ENCODE results near the gene KLHL29. TPM values are rescaled to one million over a fixed set of nuclear protein-coding genes. Genes with fewer than 3 reads are reported as not detected.
A peak's percentile ranks its signal among the peaks of the same experiment; 100 is the strongest.

KLHL29 gene
- total and polyA plus RNA-seq, 5 donors = 1.7 to 4.0 (median 2.0) TPM

DNA sequence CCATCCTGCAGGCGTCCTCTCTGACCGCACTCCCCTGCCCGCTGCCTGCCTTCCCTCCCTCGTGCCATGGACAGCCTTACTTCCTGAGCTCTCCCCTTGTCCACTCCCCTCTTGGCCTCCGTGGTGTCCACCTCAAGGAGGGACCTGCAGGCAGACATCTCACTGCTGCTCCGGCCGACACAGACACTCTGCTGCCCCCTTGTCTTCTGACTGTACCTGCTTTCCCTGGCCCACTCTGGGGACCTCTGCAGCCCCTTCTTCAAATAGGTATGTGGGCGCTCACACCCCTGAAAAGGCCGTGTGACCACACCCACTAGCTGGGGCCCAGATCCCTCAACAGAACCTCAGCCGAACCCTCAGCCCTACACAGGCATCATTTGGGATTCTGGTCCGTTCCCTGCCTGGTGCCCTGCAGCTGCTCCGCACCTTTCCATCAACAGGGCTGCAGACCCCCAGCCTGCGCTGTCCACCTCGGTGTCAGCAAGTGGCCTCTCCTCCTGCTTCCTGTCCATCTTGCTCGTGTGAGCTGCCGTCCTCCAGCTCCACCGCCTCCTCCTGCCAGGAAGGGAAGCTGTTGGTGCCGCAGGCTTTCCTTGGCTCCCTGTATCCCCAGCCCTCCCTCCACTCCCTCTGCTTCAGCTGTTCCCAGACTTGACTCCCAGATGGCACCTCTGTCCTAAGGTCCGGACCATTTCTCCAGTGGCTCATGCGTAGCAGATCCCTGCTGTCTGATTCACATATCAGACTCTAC, 94.1 kb downstream of the KLHL29 start:
- no peak overlapping the region for H3K4me3 ChIP-seq (ENCODE audit: low read length)
- DNase-seq = no peak
- H3K27me3 ChIP-seq (ENCODE audit: control insufficient read depth, insufficient read depth) = no peaks in the 10 kb centered on the region
- intact Hi-C loops (cut with DNase I) = no loop called here
- no peaks in the 10 kb centered on the region for H3K4me1 ChIP-seq (ENCODE audit: control insufficient read depth, insufficient read depth, low read length)
- H3K9me3 ChIP-seq (ENCODE audit: control insufficient read depth, low read length) = no peaks in the 10 kb centered on the region
- no peak overlapping the region for H3K27ac ChIP-seq (ENCODE audit: low read length)
- no peak for ATAC-seq
- WGBS = 76% methylated on average over 20 of the region's 20 CpGs

DNA sequence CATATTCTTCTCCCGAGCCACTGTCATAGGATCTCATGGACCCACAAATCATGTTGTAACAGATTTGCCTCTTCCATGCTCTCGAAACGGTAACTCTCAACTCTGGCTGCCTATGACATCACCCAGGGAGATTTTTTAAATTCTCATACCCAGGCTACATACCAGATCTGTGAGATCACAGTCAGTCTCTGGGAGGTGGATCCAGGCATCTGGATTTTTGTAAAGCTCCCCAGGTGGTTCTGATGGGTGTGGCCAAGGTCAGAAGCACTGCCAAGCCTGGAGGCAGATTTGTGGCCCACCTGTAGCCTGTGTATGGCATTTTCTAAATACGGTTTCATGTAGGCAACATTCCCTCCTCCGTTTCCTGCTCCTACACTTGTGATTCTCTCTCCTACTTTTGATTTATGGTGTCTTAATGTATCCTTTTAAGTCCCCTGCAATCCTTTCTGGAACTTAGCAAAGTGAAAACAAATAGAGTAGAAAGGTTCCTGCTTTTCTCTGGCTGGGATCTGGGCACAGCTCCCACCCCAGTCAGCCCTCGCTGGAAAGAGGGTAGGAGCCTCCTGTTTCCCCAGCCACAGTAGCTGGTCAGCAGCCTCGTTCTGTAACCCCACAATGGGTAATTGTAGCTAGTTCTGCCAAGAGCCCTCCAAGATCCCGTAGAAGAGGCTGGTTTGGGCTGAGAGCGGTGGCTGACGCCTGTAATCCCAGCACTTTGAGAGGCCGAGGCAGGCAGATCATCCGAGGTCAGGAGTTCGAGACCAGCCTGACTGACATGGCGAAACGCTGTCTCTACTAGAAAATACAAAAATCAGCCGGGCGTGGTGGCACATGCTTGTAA, 96.2 kb downstream of the KLHL29 start:
- intact Hi-C loops (cut with DNase I) = no loop called here
- no peak for ATAC-seq
- no peak overlapping the region for H3K4me3 ChIP-seq (ENCODE audit: low read length)
- no peak for DNase-seq
- H3K27ac ChIP-seq (ENCODE audit: low read length) = no peak overlapping the region
- H3K4me1 ChIP-seq (ENCODE audit: control insufficient read depth, insufficient read depth, low read length) = no peaks in the 10 kb centered on the region
- H3K27me3 ChIP-seq (ENCODE audit: control insufficient read depth, insufficient read depth) = no peaks in the 10 kb centered on the region
- 71% methylated on average over 17 of the region's 17 CpGs for WGBS
- H3K9me3 ChIP-seq (ENCODE audit: control insufficient read depth, low read length) = no peaks in the 10 kb centered on the region

DNA sequence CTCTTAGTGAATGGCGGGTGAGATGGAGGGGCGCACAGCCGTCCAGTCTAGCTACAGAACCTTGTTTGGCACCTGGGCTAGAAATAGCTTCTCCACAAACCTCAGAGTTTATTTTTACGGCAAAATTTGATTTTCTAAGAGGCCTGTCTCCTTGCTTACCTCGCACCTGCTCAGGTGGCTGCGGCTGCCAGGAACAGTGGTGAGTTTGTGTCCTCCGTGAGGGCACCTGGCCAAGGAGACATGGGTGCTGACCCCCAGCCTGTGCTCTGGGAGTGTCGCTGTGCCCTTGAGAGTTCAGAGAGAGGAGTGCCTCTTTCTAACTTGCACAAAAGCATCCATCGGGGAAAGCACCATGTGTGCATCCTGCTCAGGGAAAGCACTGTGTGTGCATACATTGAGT, 97.2 kb downstream of the KLHL29 start:
- Histone ChIP-seq H3K4me1 (ENCODE audit: control insufficient read depth, insufficient read depth, low read length) (no peaks in the 10 kb centered on the region), H3K4me3 (ENCODE audit: low read length) (no peak overlapping the region), H3K27me3 (ENCODE audit: control insufficient read depth, insufficient read depth) (no peaks in the 10 kb centered on the region), H3K27ac (ENCODE audit: low read length) (no peak overlapping the region), H3K9me3 (ENCODE audit: control insufficient read depth, low read length) (no peaks in the 10 kb centered on the region)
- ATAC-seq (no peak), DNase-seq (no peak)
- WGBS = 90% methylated on average over 9 of the region's 9 CpGs
- intact Hi-C loops (cut with DNase I) = no loop called here

DNA sequence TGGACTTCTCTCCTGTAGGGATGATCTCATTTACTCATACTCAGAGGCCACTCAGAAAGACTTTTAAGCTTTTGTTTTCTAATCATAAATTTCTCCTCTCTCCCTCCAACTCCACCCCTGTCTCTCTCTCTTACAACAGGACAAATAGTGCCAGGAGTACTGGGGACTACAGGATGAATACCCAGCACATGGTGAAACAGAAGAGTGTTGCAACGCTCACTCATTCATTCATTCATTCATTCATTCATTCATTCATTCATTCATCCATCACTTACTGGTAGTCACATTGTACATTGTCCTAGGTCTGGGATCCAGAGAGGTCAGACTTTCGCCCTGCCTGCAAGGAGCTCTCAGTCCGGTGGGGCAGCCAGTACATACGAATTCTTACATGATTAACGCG, 97.6 kb downstream of the KLHL29 start:
- 93% methylated on average over 6 of the region's 6 CpGs for WGBS
- intact Hi-C loops (cut with DNase I) = no loop called here
- Histone ChIP-seq H3K4me3 (ENCODE audit: low read length) (no peak overlapping the region), H3K27ac (ENCODE audit: low read length) (no peak overlapping the region), H3K9me3 (ENCODE audit: control insufficient read depth, low read length) (no peaks in the 10 kb centered on the region), H3K4me1 (ENCODE audit: control insufficient read depth, insufficient read depth, low read length) (no peaks in the 10 kb centered on the region), H3K27me3 (ENCODE audit: control insufficient read depth, insufficient read depth) (no peaks in the 10 kb centered on the region)
- ATAC-seq (no peak), DNase-seq (no peak)

DNA sequence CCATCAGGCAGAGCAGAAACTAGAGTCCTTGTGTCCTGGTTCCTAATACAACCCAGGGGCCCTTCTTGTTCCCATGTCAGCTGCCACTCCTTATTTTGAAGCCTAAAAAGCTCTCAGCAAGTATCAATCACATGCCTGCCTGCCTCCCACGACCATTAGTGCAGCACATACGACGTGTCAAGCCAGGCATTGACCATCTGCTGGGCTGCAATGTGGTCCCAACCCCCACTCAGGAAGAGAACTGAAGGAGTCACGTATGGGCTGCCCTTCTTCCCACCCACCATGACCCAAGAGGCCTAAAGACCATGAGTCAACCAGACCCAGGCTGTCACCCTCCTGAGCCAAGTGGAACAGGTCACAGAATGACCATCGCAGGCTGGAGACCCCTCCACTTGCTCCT, 98.8 kb downstream of the KLHL29 start:
- intact Hi-C loops (cut with DNase I) = no loop called here
- ATAC-seq = no peak
- 77% methylated on average over 5 of the region's 5 CpGs for WGBS
- no peaks in the 10 kb centered on the region for H3K27me3 ChIP-seq (ENCODE audit: control insufficient read depth, insufficient read depth)
- no peaks in the 10 kb centered on the region for H3K9me3 ChIP-seq (ENCODE audit: control insufficient read depth, low read length)
- no peak for DNase-seq
- no peak overlapping the region for H3K4me3 ChIP-seq (ENCODE audit: low read length)
- no peak overlapping the region for H3K27ac ChIP-seq (ENCODE audit: low read length)
- H3K4me1 ChIP-seq (ENCODE audit: control insufficient read depth, insufficient read depth, low read length) = no peaks in the 10 kb centered on the region

DNA sequence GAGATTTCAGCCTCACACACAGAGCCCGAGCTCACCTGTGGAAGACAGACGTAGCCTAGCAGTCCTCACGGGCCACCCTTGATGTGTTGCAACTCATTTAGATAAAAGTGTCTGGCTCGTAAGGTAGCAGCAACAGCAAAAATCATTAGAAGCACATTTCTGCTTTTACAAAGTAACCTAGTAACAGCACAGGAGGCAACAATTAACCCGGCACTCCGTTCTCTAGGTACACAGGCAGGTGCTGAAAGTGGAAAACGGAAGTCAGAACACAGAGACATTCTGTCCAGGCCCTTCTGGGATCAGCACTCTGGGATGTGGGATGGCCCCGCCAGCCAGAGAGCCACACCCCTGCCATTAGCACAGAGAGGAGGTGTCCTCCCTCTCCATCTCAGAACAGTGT, 99.3 kb downstream of the KLHL29 start:
- ATAC-seq (no peak), DNase-seq (no peak)
- no peaks in the 10 kb centered on the region for H3K27me3 ChIP-seq (ENCODE audit: control insufficient read depth, insufficient read depth)
- H3K4me1 ChIP-seq (ENCODE audit: control insufficient read depth, insufficient read depth, low read length) = no peaks in the 10 kb centered on the region
- intact Hi-C loops (cut with DNase I) = no loop called here
- no peak overlapping the region for H3K4me3 ChIP-seq (ENCODE audit: low read length)
- H3K27ac ChIP-seq (ENCODE audit: low read length) = no peak overlapping the region
- WGBS = 93% methylated on average over 8 of the region's 8 CpGs
- no peaks in the 10 kb centered on the region for H3K9me3 ChIP-seq (ENCODE audit: control insufficient read depth, low read length)

DNA sequence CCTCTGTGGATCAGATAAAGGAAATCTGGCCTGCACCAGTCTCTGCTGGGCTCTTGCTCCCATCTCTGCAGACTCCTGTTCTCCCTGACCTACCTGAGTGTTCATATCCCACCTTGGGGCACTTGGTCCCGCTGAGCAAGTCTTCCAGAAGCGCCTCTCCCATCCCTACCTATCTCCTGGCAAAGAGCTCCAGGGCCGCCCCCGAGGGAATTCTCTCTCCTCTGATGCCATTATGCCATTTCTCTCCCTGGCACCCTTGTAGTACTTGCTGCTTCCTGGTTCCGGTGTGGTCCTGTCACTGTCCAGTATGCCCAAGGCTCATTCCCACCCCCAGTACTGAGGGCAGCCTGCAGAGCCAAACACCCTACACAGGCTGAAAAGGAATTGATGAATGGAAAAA, 99.8 kb downstream of the KLHL29 start:
- DNase-seq (no peak), ATAC-seq (no peak)
- Histone ChIP-seq H3K4me3 (ENCODE audit: low read length) (no peak overlapping the region), H3K9me3 (ENCODE audit: control insufficient read depth, low read length) (no peaks in the 10 kb centered on the region), H3K4me1 (ENCODE audit: control insufficient read depth, insufficient read depth, low read length) (no peaks in the 10 kb centered on the region), H3K27me3 (ENCODE audit: control insufficient read depth, insufficient read depth) (no peaks in the 10 kb centered on the region), H3K27ac (ENCODE audit: low read length) (no peak overlapping the region)
- WGBS = 74% methylated on average over 5 of the region's 5 CpGs
- intact Hi-C loops (cut with DNase I) = no loop called here

DNA sequence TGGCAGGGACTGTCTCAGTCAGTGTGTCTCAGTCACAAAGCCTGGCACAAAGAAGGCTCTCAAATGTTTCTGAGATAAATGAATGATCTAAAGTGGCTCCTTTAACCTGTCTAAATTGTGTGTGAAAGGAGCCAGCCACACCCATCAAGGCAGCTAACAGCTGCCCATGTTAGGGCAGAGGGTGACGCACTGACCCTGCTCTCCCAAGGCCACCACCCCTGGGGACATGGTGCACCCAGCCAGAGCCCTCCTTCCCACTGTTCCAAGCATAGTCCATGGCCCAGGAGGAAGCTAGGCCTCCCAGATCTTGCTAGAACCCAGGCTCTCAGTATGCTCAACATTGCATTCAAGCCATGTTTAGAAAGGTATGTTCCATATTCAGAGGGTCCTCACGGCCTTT, 100.3 kb downstream of the KLHL29 start:
- 91% methylated on average over 2 of the region's 2 CpGs for WGBS
- Histone ChIP-seq H3K27ac (ENCODE audit: low read length) (no peak overlapping the region), H3K4me3 (ENCODE audit: low read length) (no peak overlapping the region), H3K27me3 (ENCODE audit: control insufficient read depth, insufficient read depth) (no peaks in the 10 kb centered on the region), H3K4me1 (ENCODE audit: control insufficient read depth, insufficient read depth, low read length) (no peaks in the 10 kb centered on the region), H3K9me3 (ENCODE audit: control insufficient read depth, low read length) (no peaks in the 10 kb centered on the region)
- intact Hi-C loops (cut with DNase I) = no loop called here
- ATAC-seq = no peak
- no peak for DNase-seq

DNA sequence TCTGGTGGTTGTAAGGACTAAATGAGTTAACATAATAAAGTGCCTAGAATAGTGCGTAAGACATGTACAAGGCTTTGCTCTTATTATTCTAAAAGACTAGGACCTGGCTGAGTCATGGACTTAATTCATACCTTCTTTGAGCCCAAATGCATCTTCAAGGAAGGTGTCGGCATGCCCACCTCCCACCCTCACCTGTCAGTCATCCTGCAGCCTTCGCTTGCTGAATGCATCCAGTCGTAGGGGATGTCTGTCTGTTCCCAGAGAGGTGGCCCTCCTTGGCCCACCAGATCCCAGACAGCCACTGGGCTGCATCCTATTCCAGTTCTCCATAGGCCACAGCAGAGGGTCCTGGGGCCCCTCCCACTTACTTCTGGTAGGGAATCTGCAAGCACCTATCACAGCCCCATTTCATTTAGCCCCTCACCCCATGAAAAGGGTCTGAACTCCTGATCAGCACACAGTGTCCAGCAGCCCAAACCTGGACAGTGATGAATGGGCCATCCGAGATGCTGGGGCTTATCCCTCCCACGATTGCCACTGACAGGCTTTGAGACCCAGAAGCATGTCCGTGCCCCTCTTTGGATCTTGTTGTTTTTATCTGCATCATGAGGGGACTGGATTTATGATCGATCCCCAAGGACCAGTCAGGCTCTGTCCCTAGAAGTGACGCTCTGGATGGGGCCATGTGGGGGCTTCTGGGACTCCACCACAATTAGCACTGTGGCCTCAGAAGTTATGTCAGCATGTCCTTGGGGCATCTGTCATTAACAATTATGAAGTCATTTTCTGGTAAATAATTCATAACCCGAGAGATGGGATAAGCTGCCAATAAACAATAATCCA, 101.1 kb downstream of the KLHL29 start:
- H3K27me3 ChIP-seq (ENCODE audit: control insufficient read depth, insufficient read depth) = no peaks in the 10 kb centered on the region
- H3K27ac ChIP-seq (ENCODE audit: low read length) = no peak overlapping the region
- H3K4me1 ChIP-seq (ENCODE audit: control insufficient read depth, insufficient read depth, low read length) = no peaks in the 10 kb centered on the region
- DNase-seq (peak in 1 of 3 donors; percentile 22), ATAC-seq (no peak)
- 79% methylated on average over 10 of the region's 10 CpGs for WGBS
- no peak overlapping the region for H3K4me3 ChIP-seq (ENCODE audit: low read length)
- intact Hi-C loops (cut with DNase I) = no loop called here
- no peaks in the 10 kb centered on the region for H3K9me3 ChIP-seq (ENCODE audit: control insufficient read depth, low read length)

DNA sequence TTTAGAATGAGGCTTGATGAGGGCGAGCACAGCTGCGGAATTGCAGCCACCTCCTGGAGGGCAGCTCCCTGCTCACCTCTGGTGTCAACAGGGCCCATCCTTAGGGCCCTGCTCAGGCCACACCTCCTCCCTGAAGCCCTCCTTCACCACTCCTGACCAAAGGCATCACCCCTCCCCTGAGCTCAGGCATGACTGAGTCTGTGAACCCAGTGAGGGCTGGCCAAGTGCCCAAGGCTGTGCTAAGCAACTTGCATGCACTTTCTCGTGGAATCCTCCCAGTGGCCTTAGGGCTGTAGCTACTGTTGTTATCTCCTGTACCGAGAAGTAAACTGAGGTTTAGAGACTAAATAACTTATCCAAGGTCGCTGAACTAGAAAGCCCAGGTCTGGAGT, 101.7 kb downstream of the KLHL29 start:
- 79% methylated on average over 5 of the region's 5 CpGs for WGBS
- no peak overlapping the region for H3K27ac ChIP-seq (ENCODE audit: low read length)
- DNase-seq = peak; percentile 63 to 88 (median 68)
- no peak overlapping the region for H3K4me3 ChIP-seq (ENCODE audit: low read length)
- no peaks in the 10 kb centered on the region for H3K9me3 ChIP-seq (ENCODE audit: control insufficient read depth, low read length)
- H3K27me3 ChIP-seq (ENCODE audit: control insufficient read depth, insufficient read depth) = no peaks in the 10 kb centered on the region
- intact Hi-C loops (cut with DNase I) = no loop called here
- no peaks in the 10 kb centered on the region for H3K4me1 ChIP-seq (ENCODE audit: control insufficient read depth, insufficient read depth, low read length)
- ATAC-seq = peak; percentile 22 to 44
